Fibroblast of skin of left quadriceps (primary cell): ENCODE measurements around the gene SETD7.
A peak's percentile ranks its signal among the peaks of the same experiment; 100 is the strongest.

ENCODE experiments used
- DNase-seq, 2 experiments: peaks; one replicate each; pipeline ENCODE4 v3.0.0-alpha.2; 2013; ENCODE audit warnings: low read depth in 2 of 2

Gene SETD7

GRCh38 chr4:139556071-139556723 is at the start of gene SETD7:
TSS of gene SETD7 (minus strand) at chr4:139556219. CDS start at chr4:139556137, 82 bp downstream.
- peak; percentile 61 to 62 for DNase-seq

- DNase-seq = no peak
Observed at GRCh38 chr4:139605516-139605915, 49.5 kb upstream of the SETD7 start.

DNA sequence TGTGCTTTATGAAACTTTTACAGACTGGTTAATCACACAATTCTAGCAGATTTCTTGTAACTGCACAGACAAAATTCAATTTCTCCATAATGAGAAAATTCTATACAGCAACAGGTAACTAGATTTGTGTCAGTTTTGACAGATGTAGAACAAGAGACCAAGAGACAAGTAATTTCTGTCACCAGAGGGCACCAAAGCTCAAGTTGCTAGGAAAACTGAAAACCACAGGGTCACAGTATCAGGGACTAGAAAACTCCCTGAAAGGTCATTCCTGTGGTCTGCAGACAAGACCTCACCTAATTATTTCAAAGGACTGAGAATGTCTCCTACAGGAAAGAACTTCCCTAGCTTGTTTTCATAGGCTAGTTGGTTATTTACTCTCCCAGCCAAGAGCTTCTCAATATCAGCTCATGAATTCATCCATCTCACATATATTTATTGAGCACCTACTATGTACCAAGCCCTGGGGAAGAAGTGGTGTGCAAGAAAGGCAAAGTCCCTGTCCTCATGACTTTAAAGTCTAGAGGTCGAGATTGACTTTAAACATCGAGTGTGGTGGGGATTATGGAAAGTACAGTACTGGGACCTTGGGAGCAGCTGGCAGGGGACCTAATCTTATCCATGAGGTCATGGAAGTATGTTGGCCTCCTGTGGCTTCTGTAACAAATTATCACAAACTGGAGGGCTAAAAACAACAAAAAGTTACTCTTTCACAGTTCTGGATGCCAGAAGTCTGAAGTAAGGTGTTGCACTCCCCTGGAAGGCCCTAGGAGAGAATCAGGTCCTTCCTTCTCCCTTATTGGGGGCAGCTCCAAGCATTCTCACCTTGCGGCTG is 47.8 kb upstream of the SETD7 start:
- no peak for DNase-seq

DNA sequence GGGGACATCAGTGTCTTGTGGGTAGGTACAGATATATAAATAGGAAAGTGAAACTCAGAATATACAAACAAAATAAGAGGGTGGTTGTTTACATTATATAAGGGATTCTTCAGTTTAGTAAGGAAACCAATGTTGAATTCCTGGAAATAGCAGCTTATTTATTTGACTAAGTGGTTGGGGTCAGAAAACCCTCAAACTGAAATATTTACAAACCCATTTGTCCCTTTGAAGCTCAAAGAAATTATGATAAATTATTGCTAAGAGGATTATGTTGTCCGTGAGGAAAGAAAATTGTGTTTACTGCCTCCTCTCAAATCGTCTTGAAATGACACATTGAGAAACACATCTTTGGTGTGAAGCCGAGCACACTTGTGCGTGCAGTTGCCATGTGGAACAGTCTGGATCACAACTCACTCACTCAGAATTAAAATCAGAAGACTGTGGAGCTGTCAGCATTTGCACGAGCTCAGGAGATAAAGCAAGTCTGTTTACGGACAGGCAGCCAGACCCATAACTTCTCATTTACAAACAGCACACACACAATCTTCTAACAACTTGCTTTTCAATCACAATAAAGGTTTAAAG is 46.8 kb upstream of the SETD7 start:
- no peak for DNase-seq

GRCh38 chr4:139600662-139601061 is 44.6 kb upstream of the SETD7 start:
- no peak for DNase-seq

DNA sequence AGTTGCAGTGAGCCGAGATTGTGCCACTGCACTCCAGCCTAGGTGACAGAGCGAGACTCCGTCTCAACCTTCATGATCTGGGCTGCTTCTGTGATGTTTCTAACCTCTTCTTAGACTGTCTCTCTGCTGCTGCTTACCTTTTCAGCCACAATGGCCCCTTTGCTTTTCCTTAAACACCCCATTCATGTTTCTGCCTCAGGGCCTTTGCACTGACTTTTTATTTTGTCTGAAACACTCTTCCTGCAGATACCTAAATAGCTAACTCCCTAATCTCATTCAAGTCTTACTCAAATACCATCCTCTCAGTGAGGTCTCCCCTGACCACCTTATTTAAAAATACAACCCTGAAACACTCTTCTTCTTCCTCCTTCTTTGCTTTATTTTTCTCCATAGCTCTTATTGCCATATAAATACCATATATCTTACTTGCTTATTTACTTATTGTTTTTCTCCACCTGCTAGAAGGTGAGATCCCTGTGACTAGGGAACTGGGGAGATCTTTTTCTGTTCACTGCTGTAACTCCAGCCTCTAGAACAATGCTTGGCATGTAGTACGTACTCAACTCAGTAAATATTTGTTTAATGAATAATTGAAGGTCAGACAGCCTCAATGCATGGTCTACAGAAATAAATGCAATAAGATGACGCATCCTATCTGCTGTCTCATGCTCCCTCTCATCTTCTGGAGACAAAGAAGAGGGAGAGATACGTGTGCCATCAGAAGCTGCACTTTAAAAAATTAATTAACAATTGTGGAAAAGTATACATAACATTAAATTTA is 43.8 kb upstream of the SETD7 start:
- DNase-seq = no peak

DNA sequence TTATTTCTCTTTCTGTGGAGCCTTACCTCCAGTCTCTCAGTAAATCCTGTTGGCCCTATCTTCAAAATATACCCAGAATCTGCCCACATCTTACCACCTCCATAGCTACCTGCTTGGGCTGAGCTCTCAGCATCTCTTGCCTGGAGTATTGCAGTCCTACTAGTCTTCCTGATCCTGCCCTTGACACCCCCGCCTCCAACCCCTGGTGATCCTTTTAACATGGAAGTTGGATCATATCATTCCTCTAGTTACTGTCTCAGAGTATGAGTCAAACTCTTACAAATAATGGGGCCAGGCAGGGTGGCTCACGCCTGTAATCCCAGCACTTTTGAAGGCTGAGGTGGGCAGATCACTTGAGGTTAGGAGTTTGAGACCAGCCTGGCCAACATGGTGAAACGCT is 43.1 kb upstream of the SETD7 start:
- DNase-seq = no peak

DNA sequence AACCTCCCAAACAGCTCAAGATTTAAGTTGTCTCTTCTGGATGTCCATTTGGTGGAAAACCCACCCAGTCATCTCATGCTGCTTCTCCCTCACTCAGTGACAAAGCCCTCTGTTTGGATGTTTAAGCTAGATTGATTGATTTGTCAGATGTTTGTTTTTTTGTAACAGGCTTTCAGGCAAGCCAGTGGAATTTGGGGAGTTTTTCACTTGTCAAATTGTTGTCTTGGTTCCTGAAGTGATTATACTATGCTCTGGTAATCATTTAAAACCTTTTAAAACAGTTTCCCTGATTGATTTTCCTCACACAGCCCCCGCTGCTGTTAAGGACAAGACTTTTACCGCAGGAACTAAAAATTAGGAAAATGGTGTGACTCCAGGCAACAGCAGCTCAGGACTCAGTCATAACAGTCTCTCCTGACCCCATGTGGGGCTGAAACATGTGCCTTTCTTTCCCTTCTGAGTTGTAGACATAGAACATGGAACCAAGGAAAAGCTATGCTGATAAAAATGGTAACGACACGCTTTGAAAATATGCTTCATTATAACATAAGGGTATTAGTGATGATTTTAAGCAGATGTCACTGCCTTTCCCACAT is 40.8 kb upstream of the SETD7 start:
- DNase-seq = no peak

GRCh38 chr4:139596034-139596683 is 40.1 kb upstream of the SETD7 start:
- DNase-seq = no peak

DNA sequence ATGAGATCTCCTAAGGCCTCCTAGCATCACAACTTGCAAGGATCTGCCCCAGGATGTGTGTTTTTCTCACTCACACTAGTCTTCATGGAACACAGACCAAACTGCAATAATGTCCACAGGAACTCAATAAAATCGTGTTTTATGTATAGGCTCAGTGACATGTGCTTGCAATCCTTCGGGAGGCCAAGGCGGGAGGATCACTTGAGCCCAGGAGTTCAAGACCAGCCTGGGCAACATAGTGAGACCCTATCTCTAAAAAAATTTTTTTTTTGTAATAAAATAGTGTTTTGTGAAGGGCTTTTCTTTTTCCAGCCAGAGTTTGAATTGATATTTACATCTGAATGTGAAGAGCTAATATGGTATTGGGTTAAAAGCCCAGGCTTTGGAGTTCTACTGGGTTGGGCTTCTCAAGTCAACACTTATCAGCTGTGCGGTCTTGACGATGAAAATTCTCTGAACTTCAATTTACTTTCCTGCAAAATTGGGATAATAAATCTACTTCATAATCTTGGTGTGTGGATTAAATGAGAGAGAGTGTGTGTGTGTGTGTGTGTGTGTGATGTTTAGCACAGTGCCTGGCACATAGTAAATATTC is 38.7 kb upstream of the SETD7 start:
- DNase-seq = no peak

DNA sequence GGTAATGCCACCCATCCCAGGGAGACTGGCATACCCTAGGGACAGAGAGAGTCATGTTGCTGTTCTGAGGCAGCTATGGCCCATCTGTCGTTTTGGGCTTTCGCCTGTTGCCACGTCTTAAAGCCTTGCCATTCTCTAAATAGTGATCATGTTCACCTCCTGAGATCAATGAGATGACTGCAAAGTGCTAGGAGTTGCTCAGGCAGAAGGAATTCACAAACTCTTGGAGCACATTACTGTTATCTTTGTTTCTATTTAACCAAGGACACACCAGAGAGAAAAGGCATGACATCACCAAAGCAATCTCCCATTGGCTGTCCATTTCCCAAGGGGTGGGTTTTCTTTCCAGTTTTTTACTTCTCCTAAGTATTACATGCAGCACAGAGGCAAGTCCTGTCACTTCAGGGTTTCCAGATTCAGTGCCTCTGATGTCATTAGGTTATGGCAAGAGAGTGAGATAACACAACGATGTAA is 37.1 kb upstream of the SETD7 start:
- peak in 1 of 2 experiments; percentile 47 for DNase-seq

DNA sequence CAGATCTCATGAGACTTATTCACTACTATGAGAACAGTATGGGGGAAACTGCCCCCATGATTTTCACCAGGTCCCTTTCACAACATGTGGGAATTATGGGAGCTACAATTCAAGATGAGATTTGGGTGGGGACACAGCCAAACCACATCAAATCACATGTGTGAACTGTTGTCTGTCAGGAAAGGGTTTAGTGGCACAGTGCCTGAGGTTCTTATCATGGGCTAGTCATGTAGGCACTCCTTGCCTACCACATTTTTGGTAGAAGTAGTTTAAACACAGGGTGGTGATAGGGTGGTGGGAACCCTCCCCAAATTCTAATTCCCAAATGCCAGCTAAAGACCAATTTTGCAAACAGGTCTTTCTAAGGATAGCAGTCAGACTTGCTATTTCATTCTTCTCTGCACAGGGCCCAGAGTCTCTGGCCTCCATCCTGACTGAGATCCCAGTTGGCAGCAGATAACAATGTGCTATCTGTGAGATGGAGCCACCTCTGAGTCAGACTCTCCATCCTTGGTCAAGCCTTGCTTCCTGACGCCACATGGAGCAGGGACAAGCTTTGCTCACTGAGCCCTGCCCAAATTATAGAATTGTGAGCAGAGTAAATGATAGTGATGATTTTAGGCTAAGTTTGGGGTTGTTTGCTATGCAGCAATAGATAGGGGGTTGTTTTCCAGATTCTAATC is 33.5 kb upstream of the SETD7 start:
- no peak for DNase-seq

- DNase-seq = no peak
Observed at GRCh38 chr4:139587446-139587845, 31.4 kb upstream of the SETD7 start.

DNA sequence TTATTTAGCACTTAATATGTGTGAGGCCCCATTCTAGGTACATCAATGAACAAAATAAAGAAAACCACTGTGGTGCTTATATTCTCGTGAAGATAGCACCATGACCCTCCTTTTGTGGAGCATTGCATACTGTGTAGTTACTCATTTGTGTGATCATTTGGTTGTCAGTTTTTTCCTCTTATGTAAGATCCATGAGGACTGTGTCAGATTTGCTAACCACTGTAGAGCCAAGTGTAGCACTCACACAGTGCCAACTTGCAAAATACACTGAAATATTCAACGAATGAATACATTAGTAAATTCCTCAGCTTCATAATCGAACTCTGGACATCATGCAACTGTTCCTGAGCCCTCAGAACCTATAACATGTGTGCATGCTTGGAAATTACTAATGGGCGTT is 29.5 kb upstream of the SETD7 start:
- DNase-seq = no peak

- DNase-seq = no peak
Observed at GRCh38 chr4:139584784-139585183, 28.8 kb upstream of the SETD7 start.

DNA sequence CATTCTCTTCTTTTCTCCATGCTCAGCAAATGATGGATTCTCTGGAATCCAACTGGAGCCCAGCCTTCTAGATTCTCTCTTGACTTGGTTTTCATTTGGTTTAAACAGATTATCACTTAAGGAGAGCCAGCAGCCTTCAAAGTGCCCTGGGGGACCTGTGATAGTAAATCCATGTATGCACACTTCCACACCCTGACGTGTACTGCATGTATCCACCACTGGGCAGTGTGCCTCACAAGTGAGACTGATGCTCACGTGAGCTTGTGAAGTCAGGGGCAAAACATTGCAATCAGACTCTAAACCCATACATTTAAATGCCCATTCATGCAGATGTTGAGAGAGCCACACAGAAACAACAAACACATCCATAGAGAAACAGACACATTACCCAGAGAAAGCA is 28.0 kb upstream of the SETD7 start:
- no peak for DNase-seq

GRCh38 chr4:139582044-139582443 is 26.0 kb upstream of the SETD7 start:
- DNase-seq = no peak

- no peak for DNase-seq
Observed at GRCh38 chr4:139581096-139581495, 25.1 kb upstream of the SETD7 start.

DNA sequence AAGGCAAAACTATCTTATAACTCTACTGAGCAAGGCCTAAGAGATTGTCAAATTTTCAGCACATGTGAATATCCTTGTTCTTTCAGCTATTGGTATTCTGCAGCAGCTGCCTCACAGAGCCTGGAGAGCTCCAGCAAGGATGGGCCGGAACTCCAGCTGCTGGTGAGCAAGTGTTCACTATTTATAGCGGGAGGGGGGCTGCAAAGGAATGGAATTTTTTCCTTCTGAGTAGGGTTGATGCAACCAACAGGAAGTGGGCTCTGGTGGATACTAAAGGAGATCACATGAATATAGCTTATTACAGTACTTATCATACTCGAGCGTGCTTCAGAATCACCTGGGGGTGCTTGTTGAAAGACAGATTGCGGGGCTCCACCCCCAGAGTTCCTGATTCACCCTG is 20.2 kb upstream of the SETD7 start:
- DNase-seq = peak; percentile 63 to 70

GRCh38 chr4:139575072-139575471 is 19.1 kb upstream of the SETD7 start:
- no peak for DNase-seq
